HepG2 (cell line): ENCODE measurements around the gene BRIP1. TPM values are rescaled to one million over a fixed set of nuclear protein-coding genes. Genes with fewer than 3 reads are reported as not detected.
A peak's percentile ranks its signal among the peaks of the same experiment; 100 is the strongest.
"Not testable (repeated sequence)": the region's sequence is repeated elsewhere in the genome, so short reads cannot be mapped to it uniquely, and the experiment has no call there.

ENCODE experiments used
- DMAP1 ChIP-seq: IDR thresholded peaks from 2 replicates; pipeline ENCODE4 v1.6.1; 2016
- FOXA1 ChIP-seq, 2 experiments: fragments of 450-650 bp in 1 of 2; sonication (generic) in 1 of 2; formaldehyde crosslinking in 1 of 2; IDR thresholded peaks; 2 replicates each; pipeline versions ENCODE4 v1.4.0 to v1.6.1; 2016 to 2020; ENCODE audit warnings: missing genetic modification reagents in 1 of 2
- HOXA3 ChIP-seq: sonication (generic); formaldehyde crosslinking; IDR thresholded peaks from 2 replicates; pipeline ENCODE4 v1.5.0; 2020; ENCODE audit warnings: missing genetic modification reagents
- MTA1 ChIP-seq: sonication (generic); formaldehyde crosslinking; IDR thresholded peaks from 2 replicates; pipeline ENCODE4 v1.4.0; 2020; ENCODE audit warnings: missing genetic modification reagents, mild to moderate bottlenecking, borderline replicate concordance
- TEAD3 ChIP-seq: optimal IDR thresholded peaks from 2 replicates; pipeline ENCODE3; 2016; ENCODE audit warnings: borderline replicate concordance
- TP53 ChIP-seq: sonication (generic); formaldehyde crosslinking; conservative IDR thresholded peaks from 2 replicates; pipeline ENCODE4 v1.4.0; 2020; ENCODE audit warnings: missing genetic modification reagents
- ZBTB42 ChIP-seq: sonication (generic); formaldehyde crosslinking; IDR thresholded peaks from 2 replicates; pipeline ENCODE4 v1.5.0; 2020; ENCODE audit warnings: mild to moderate bottlenecking, missing genetic modification reagents
- ZBTB7B ChIP-seq: sonication (generic); formaldehyde crosslinking; IDR thresholded peaks from 2 replicates; pipeline ENCODE4 v1.4.0; 2020; ENCODE audit warnings: missing genetic modification reagents
- ZFX ChIP-seq: sonication (generic); formaldehyde crosslinking; IDR thresholded peaks from 2 replicates; pipeline ENCODE4 v1.4.0; 2020; ENCODE audit warnings: mild to moderate bottlenecking, low read depth, missing genetic modification reagents, moderate library complexity
- ZFY ChIP-seq: sonication (generic); formaldehyde crosslinking; IDR thresholded peaks from 2 replicates; pipeline ENCODE4 v1.4.0; 2020; ENCODE audit warnings: missing genetic modification reagents
- ZNF12 ChIP-seq: sonication (generic); formaldehyde crosslinking; IDR thresholded peaks from 2 replicates; pipeline ENCODE4 v1.5.0; 2020; ENCODE audit warnings: missing genetic modification reagents
- ZNF230 ChIP-seq: sonication (generic); formaldehyde crosslinking; IDR thresholded peaks from 2 replicates; pipeline ENCODE4 v1.4.0; 2020; ENCODE audit warnings: mild to moderate bottlenecking, missing genetic modification reagents
- ZNF629 ChIP-seq: sonication (generic); formaldehyde crosslinking; conservative IDR thresholded peaks from 2 replicates; pipeline ENCODE4 v1.5.0; 2020; ENCODE audit warnings: missing genetic modification reagents
- ZSCAN29 ChIP-seq: sonication (generic); formaldehyde crosslinking; conservative IDR thresholded peaks from 2 replicates; pipeline ENCODE4 v1.4.0; 2020; ENCODE audit warnings: mild to moderate bottlenecking, missing genetic modification reagents
- polyA plus RNA-seq, 8 experiments: library from polyadenylated mRNA; depleted of rRNA in 3 of 8; stranded (reverse) in 7 of 8; unstranded in 1 of 8; fragments of >200 nt; fragmentation: Illumina TruSeq in 4 of 8; extraction: Trizol in 4 of 8; gene quantifications; 2 replicates each; pipeline versions ENCODE4 v1.2.1 to v1.2.3, GENCODE V29; 2011 to 2016; ENCODE audit warnings: low read depth in 4 of 8, missing spikeins in 1 of 8, mixed read lengths in 1 of 8; ENCODE audit not compliant: insufficient read depth in 1 of 8
- total RNA-seq, 5 experiments: library from RNA; depleted of rRNA; stranded (reverse); fragments of >200 nt; fragmentation: Illumina TruSeq; extraction: Trizol; gene quantifications; 2 replicates each; pipeline ENCODE4 v1.2.3, GENCODE V29; 2016; ENCODE audit warnings: low read depth in 1 of 5
- TF ChIP-seq, protein P1 (sequence below): IDR thresholded peaks from 2 replicates; pipeline ENCODE4 v1.6.1; 2016; ENCODE audit warnings: low read depth
- TF ChIP-seq, protein P2 (sequence below): sonication (generic); formaldehyde crosslinking; IDR thresholded peaks from 2 replicates; pipeline ENCODE4 v1.4.0; 2020; ENCODE audit warnings: mild to moderate bottlenecking, missing genetic modification reagents
- TF ChIP-seq, protein P3 (sequence below), 2 experiments: sonication (generic) in 1 of 2; formaldehyde crosslinking in 1 of 2; IDR thresholded peaks; 2 replicates each; pipeline versions ENCODE4 v1.4.0 to v1.6.1; 2018 to 2020; ENCODE audit warnings: missing genetic modification reagents in 2 of 2, borderline replicate concordance in 1 of 2, low read depth in 1 of 2, mild to moderate bottlenecking in 1 of 2, missing biosample characterization in 1 of 2
- TF ChIP-seq, protein P4 (sequence below): sonication (generic); formaldehyde crosslinking; IDR thresholded peaks from 2 replicates; pipeline ENCODE4 v1.4.0; 2020; ENCODE audit warnings: missing genetic modification reagents

The BRIP1 gene
- total and polyA plus RNA-seq, 2 of the 13 experiments (the other 11 are each of a cell fraction or from before 2014, with no cell fraction given) = 3.8 to 27.7 TPM

DNA sequence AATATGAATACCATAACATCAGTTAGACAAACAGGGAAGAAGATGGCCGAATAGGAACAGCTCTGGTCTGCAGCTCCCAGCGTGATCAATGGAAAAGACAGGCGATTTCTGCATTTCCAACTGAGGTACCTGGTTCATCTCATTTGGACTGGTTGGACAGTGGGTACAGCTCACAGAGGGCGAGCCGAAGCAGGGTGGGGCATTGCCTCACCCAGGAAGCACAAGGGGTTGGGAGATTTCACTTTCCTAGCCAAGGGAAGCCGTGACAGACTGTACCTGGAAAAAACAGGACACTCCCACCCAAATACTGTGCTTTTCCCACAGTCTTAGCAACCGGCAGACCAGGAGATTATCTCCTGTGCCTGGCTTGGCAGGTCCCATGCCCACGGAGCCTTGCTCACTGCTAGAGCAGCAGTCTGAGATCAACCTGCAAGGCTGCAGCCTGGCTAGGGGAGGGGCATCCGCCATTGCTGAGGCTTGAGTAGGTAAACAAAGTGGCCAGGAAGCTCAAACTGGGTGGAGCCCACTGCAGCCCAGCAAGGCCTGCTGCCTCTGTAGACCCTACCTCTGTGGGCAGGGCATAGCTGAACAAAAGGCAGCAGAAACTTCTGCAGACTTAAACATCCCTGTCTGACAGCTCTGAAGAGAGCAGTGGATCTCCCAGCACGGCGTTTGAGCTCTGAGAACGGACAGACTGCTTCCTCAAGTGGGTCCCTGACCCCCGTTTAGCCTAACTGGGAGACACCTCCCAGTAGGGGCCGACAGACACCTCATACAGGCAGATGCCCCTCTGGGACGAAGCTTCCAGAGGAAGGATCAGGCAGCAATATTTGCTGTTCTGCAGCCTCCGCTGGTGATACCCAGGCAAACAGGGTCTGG, 190.1 kb downstream of the BRIP1 start (continued):
- TF ChIP-seq TP53 = peak; percentile 52; the same call in 1 of the 2 replicates
- peak; percentile 49; the same call in 1 of the 2 replicates for TF ChIP-seq ZBTB42
- TF ChIP-seq TEAD3 (CRISPR knock-in tag) = peak; percentile 58
- peak; percentile 76 for TF ChIP-seq ZFX (CRISPR knock-in tag)
- TF ChIP-seq ZNF629 (CRISPR knock-in tag) = 0 out of 2 replicates have a peak, but pooled peaks have one; percentile 13
- TF ChIP-seq ZNF12 (CRISPR knock-in tag) = peak; percentile 49; the same call in 1 of the 2 replicates
- TF ChIP-seq ZBTB7B (CRISPR knock-in tag) = peak; percentile 65; the same call in 1 of the 2 replicates
- TF ChIP-seq, protein P1, sequence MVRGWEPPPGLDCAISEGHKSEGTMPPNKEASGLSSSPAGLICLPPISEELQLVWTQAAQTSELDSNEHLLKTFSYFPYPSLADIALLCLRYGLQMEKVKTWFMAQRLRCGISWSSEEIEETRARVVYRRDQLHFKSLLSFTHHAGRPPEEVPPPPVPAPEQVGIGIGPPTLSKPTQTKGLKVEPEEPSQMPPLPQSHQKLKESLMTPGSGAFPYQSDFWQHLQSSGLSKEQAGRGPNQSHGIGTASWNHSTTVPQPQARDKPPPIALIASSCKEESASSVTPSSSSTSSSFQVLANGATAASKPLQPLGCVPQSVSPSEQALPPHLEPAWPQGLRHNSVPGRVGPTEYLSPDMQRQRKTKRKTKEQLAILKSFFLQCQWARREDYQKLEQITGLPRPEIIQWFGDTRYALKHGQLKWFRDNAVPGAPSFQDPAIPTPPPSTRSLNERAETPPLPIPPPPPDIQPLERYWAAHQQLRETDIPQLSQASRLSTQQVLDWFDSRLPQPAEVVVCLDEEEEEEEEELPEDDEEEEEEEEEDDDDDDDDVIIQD (CRISPR knock-in tag) = 0 out of 2 replicates have a peak, but pooled peaks have one; percentile 20
- TF ChIP-seq MTA1 = peak; percentile 46; the same call in 1 of the 2 replicates
- 0 out of 2 replicates have a peak, but pooled peaks have one; percentile 52 for TF ChIP-seq DMAP1
- 0 out of 2 replicates have a peak, but pooled peaks have one; percentile 35 for TF ChIP-seq ZSCAN29
- TF ChIP-seq, protein P2, sequence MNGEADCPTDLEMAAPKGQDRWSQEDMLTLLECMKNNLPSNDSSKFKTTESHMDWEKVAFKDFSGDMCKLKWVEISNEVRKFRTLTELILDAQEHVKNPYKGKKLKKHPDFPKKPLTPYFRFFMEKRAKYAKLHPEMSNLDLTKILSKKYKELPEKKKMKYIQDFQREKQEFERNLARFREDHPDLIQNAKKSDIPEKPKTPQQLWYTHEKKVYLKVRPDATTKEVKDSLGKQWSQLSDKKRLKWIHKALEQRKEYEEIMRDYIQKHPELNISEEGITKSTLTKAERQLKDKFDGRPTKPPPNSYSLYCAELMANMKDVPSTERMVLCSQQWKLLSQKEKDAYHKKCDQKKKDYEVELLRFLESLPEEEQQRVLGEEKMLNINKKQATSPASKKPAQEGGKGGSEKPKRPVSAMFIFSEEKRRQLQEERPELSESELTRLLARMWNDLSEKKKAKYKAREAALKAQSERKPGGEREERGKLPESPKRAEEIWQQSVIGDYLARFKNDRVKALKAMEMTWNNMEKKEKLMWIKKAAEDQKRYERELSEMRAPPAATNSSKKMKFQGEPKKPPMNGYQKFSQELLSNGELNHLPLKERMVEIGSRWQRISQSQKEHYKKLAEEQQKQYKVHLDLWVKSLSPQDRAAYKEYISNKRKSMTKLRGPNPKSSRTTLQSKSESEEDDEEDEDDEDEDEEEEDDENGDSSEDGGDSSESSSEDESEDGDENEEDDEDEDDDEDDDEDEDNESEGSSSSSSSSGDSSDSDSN (CRISPR knock-in tag) = peak; percentile 30; the same call in 1 of the 2 replicates
- TF ChIP-seq, protein P3, sequence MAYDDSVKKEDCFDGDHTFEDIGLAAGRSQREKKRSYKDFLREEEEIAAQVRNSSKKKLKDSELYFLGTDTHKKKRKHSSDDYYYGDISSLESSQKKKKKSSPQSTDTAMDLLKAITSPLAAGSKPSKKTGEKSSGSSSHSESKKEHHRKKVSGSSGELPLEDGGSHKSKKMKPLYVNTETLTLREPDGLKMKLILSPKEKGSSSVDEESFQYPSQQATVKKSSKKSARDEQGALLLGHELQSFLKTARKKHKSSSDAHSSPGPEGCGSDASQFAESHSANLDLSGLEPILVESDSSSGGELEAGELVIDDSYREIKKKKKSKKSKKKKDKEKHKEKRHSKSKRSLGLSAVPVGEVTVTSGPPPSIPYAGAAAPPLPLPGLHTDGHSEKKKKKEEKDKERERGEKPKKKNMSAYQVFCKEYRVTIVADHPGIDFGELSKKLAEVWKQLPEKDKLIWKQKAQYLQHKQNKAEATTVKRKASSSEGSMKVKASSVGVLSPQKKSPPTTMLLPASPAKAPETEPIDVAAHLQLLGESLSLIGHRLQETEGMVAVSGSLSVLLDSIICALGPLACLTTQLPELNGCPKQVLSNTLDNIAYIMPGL (CRISPR knock-in tag; IDR thresholded peaks at IDR 0.05; ENCODE audit: borderline replicate concordance in 1 of 2, low read depth in 1 of 2) = peak; percentile 48 to 53; a peak in 2 of 4 replicates
- TF ChIP-seq ZNF230 (CRISPR knock-in tag) = 0 out of 2 replicates have a peak, but pooled peaks have one; percentile 36
- peak; percentile 83 for TF ChIP-seq HOXA3
- peak; percentile 66 for TF ChIP-seq ZFY
- TF ChIP-seq FOXA1 (IDR thresholded peaks at IDR 0.05) = not testable (repeated sequence)
- peak; percentile 89 for TF ChIP-seq FOXA1 (CRISPR knock-in tag; IDR thresholded peaks at IDR 0.05)
- TF ChIP-seq, protein P4, sequence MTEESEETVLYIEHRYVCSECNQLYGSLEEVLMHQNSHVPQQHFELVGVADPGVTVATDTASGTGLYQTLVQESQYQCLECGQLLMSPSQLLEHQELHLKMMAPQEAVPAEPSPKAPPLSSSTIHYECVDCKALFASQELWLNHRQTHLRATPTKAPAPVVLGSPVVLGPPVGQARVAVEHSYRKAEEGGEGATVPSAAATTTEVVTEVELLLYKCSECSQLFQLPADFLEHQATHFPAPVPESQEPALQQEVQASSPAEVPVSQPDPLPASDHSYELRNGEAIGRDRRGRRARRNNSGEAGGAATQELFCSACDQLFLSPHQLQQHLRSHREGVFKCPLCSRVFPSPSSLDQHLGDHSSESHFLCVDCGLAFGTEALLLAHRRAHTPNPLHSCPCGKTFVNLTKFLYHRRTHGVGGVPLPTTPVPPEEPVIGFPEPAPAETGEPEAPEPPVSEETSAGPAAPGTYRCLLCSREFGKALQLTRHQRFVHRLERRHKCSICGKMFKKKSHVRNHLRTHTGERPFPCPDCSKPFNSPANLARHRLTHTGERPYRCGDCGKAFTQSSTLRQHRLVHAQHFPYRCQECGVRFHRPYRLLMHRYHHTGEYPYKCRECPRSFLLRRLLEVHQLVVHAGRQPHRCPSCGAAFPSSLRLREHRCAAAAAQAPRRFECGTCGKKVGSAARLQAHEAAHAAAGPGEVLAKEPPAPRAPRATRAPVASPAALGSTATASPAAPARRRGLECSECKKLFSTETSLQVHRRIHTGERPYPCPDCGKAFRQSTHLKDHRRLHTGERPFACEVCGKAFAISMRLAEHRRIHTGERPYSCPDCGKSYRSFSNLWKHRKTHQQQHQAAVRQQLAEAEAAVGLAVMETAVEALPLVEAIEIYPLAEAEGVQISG = peak; percentile 43; the same call in 1 of the 2 replicates
